ENCODE measurements around the gene PGAP2.

DNA sequence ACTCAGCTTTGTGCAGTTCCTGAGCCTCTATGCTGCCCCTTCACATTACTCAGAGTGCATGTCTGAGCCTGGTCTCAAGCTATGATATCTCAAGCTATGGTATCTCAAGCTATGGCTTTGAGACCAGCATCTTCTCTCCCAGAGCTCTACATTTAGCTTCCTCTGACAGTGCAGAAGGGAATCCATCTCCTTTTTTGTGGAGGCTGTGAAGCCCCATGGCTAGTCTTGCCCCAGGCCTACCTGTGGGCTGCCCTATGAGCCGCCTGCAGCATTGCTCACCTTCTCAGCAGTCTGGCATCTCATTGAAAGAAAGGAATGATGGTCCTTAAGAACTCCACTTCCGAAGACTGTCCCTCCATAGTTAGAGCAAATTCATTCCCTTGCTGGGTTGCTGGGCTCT, 12.6 kb downstream of the PGAP2 start:
- TF ChIP-seq, protein P1, sequence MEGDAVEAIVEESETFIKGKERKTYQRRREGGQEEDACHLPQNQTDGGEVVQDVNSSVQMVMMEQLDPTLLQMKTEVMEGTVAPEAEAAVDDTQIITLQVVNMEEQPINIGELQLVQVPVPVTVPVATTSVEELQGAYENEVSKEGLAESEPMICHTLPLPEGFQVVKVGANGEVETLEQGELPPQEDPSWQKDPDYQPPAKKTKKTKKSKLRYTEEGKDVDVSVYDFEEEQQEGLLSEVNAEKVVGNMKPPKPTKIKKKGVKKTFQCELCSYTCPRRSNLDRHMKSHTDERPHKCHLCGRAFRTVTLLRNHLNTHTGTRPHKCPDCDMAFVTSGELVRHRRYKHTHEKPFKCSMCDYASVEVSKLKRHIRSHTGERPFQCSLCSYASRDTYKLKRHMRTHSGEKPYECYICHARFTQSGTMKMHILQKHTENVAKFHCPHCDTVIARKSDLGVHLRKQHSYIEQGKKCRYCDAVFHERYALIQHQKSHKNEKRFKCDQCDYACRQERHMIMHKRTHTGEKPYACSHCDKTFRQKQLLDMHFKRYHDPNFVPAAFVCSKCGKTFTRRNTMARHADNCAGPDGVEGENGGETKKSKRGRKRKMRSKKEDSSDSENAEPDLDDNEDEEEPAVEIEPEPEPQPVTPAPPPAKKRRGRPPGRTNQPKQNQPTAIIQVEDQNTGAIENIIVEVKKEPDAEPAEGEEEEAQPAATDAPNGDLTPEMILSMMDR (IDR thresholded peaks at IDR 0.05; ENCODE audit: low read length), result no peak
- no peak for TF ChIP-seq EZH2 (optimal IDR thresholded peaks at IDR 0.05; ENCODE audit: low read depth, low read length)

All from MM.1S (cell line).